Bronchial epithelial cell (primary cell): ENCODE results near the gene ANP32A. TPM values are rescaled to one million over a fixed set of nuclear protein-coding genes. Genes with fewer than 3 reads are reported as not detected.
A peak's percentile ranks its signal among the peaks of the same experiment; 100 is the strongest.

Source experiments
- DNase-seq: peaks from one replicate; pipeline ENCODE4 v3.0.0-alpha.2; 2010; ENCODE audit warnings: low read depth
- FAIRE-seq: peaks from 2 replicates; lab custom pipeline; 2011; peaks lifted over from hg19 to GRCh38; lab: Jason Lieb, UNC
- H3K27me3 ChIP-seq: 2 replicates; pipeline ENCODE4 v1.5.1; 2011; ENCODE audit warnings: low read length; ENCODE audit not compliant: control insufficient read depth, insufficient read depth
- H3K36me3 ChIP-seq: 2 replicates; pipeline ENCODE4 v1.5.1; 2011; ENCODE audit warnings: low read length; ENCODE audit not compliant: control insufficient read depth, insufficient read depth
- H3K4me3 ChIP-seq: 2 replicates; pipeline ENCODE4 v1.5.1; 2011; ENCODE audit warnings: mild to moderate bottlenecking, low read depth, low read length, control low read depth
- CTCF ChIP-seq: IDR thresholded peaks from 2 replicates; pipeline ENCODE4 v1.5.1; 2011; ENCODE audit warnings: mild to moderate bottlenecking, moderate library complexity, low read length, control low read depth, inconsistent platforms; ENCODE audit not compliant: insufficient read depth, severe bottlenecking
- total RNA-seq: library from RNA; depleted of rRNA; stranded (reverse); fragments of >200 nt; gene quantifications from 2 replicates; pipeline ENCODE4 v1.2.1, GENCODE V29; 2014

ANP32A gene
- total RNA-seq, 1 donor from 2014 or later = 42.6 TPM

- DNase-seq = no peak
- no peak for TF ChIP-seq CTCF
- Histone ChIP-seq H3K27me3 (no peaks in the 10 kb centered on the region), H3K4me3 (no peak overlapping the region), H3K36me3 (peaks cover 2% of the 10 kb centered on the region)
- FAIRE-seq = no peak
These were observed 47.7 kb downstream of the ANP32A start for GRCh38 chr15:68773036-68773435.

- TF ChIP-seq CTCF = no peak
- Histone ChIP-seq H3K4me3 (no peak overlapping the region), H3K27me3 (peaks cover 3% of the 10 kb centered on the region), H3K36me3 (no peaks in the 10 kb centered on the region)
- DNase-seq (no peak), FAIRE-seq (no peak)
These were observed 50.5 kb downstream of the ANP32A start for GRCh38 chr15:68770216-68770615.

GRCh38 chr15:68769702-68770101 lies 51.0 kb downstream of the ANP32A start:
- FAIRE-seq = peak; percentile 23
- TF ChIP-seq CTCF = no peak
- H3K27me3 ChIP-seq = peaks cover 3% of the 10 kb centered on the region
- no peaks in the 10 kb centered on the region for H3K36me3 ChIP-seq
- DNase-seq = no peak
- no peak overlapping the region for H3K4me3 ChIP-seq

GRCh38 chr15:68768321-68768720 lies 52.4 kb downstream of the ANP32A start:
- TF ChIP-seq CTCF = no peak
- Histone ChIP-seq H3K27me3 (peaks cover 3% of the 10 kb centered on the region), H3K36me3 (no peaks in the 10 kb centered on the region), H3K4me3 (no peak overlapping the region)
- FAIRE-seq (no peak), DNase-seq (peak; percentile 86)

GRCh38 chr15:68767833-68768232 lies 52.9 kb downstream of the ANP32A start:
- no peaks in the 10 kb centered on the region for H3K36me3 ChIP-seq
- H3K4me3 ChIP-seq = no peak overlapping the region
- DNase-seq = no peak
- FAIRE-seq = no peak
- no peak for TF ChIP-seq CTCF
- H3K27me3 ChIP-seq = peaks cover 3% of the 10 kb centered on the region
